GM12801 (cell line): Measurements from ENCODE around the gene ALDH3B2.

Experiments
- TF ChIP-seq, protein P1 (sequence below): IDR thresholded peaks from one replicate; pipeline ENCODE4 v1.5.1; 2011; ENCODE audit warnings: control low read depth; ENCODE audit not compliant: insufficient read length; ENCODE audit errors: extremely low read depth

ALDH3B2 gene

DNA sequence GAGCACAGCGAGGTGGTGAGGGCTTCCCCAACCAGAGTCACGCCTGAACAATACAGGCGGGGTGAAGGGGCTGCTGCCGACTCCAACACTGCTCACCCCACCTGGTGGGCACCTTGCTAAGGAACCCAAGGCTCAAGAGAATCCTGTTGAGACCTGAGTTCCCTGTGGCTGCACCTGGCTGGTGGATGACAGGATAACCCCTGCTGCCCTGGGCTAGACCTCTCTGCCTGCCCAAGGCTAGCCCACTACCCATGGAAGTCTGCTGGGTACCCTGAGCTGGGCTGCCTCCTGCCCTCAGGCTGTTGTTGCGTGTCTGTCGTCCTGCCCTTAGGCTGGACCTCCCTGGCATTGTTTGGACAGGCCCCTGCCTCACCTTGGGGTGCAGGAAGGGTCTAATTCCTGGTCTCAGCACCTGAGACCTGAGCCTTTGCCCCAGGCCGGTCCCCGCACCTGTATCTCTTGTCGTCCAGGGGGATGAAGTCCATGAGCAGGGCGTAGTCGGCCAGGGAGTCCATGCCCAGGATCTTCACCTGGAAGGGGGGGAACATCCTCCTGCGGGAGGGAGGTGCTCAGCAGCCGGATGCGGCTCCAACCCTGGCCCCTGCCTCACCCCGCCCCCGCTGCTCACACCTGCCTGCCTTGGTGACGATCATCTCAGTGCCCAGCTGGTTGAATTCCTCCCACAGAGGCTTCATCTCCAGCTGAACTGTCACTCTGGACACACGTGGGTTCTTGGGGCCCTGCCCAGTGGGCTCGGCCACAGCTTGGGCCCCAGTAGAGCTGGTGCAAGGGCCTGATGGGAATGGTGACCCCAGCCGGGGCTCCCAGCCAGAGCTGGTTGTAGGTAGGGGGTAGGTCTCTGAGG is 39.8 kb downstream of the ALDH3B2 start:
- TF ChIP-seq, protein P1, sequence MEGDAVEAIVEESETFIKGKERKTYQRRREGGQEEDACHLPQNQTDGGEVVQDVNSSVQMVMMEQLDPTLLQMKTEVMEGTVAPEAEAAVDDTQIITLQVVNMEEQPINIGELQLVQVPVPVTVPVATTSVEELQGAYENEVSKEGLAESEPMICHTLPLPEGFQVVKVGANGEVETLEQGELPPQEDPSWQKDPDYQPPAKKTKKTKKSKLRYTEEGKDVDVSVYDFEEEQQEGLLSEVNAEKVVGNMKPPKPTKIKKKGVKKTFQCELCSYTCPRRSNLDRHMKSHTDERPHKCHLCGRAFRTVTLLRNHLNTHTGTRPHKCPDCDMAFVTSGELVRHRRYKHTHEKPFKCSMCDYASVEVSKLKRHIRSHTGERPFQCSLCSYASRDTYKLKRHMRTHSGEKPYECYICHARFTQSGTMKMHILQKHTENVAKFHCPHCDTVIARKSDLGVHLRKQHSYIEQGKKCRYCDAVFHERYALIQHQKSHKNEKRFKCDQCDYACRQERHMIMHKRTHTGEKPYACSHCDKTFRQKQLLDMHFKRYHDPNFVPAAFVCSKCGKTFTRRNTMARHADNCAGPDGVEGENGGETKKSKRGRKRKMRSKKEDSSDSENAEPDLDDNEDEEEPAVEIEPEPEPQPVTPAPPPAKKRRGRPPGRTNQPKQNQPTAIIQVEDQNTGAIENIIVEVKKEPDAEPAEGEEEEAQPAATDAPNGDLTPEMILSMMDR: no peak

- TF ChIP-seq, protein P1: no peak
These were observed 40.6 kb downstream of the ALDH3B2 start for GRCh38 chr11:67633758-67634365.

DNA sequence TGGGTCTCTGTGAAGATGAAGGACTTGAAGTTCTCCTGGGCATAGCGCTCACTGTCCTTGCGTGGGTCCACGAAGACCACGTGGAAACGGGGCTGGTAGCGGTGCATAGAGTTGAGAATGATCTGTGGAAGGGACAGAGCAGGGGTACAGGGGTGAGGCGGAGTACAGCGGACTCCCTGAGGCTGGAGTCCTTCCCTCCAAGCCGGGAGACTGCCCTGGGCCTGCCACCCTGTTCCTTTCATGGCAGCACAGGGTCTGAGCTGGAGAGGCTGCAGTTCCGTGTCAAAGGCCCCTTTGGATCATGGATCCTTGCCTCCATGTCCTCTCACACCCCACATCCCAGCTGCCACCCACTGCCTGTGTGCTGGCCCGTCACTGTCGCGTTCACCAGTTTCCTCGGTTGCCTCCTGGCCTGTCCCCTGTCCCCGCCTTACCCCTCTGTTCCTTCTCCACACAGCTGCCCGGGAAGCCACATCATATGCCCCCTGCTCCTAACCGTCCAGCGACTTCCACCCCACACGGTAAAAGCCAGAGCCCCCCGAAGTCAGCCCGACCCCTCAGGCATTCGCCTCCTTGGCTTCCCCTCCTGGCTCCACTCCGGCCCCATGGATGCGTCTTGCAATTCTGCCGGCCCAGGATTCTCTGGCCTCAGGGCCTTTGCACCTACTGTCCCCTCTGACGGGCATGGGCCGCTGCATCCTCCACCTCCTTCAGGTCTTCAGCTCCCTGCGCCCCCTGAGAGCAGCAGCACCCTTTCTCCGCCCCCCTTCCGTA is 41.3 kb downstream of the ALDH3B2 start:
- TF ChIP-seq, protein P1: no peak

- TF ChIP-seq, protein P1: no peak
These were observed 42.0 kb downstream of the ALDH3B2 start for GRCh38 chr11:67632175-67632981.

DNA sequence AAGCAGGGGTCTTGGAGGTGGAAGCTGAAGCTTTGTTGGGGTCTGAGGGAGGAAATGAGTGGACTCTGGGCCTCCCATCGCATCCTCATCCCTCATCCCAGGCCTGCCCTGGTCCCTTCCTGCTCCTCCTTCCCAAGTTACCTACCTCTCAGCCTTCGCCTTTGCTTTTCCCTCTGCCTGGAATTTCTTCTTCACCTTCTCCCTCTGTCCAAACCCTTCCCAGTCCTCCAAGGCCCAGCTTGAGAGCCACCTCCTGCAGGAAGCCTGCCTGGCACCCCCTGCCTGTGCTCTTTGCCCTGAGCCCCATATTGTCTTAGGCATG is 42.6 kb downstream of the ALDH3B2 start:
- TF ChIP-seq, protein P1: no peak

DNA sequence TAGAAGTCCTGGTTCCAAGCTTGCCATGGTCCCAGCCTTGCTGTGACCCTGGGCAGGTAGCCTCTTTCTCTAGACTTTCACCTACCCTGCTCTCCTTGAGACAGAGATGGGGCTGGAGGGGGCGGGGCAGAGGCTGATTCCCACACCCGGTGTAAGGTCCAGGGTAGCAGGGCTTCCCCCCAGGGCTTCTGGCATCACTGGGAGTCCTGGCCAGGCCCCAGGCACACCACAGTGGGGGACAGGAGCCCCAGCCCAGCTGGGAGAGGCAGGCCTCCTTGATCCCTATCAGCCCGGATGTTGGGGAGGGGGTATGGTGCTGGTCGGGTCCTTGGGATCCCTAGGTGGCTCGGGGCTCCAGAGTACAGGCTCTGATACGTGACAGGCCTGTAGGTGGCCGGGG is 43.0 kb downstream of the ALDH3B2 start:
- TF ChIP-seq, protein P1: no peak

DNA sequence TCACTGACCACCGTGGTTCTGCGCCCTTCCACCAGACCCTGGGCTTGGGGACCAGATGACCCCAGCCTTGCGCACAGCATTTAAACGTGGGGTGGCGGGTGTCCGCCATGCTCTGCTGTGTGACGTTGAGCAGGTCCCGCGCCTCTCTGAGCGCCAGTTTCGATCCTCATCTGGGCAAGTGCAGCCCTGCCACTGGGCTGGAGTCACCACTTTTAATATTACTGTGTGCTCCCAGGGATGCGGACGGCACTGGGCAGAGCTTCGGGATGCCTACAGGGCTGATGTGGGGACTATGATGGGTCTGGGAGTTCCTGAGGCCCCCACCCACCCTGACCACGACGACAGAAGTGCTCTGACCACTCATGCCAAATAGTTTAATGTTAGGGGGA is 43.5 kb downstream of the ALDH3B2 start:
- TF ChIP-seq, protein P1: no peak
